NT2/D1 (cell line): ENCODE measurements around the gene ADO.

ENCODE experiments used
- YY1 ChIP-seq: IDR thresholded peaks from 2 replicates; pipeline ENCODE4 v1.6.1; 2011; ENCODE audit not compliant: insufficient read length, insufficient read depth
- ZNF274 ChIP-seq: IDR thresholded peaks from 2 replicates; pipeline ENCODE4 v1.6.1; 2011; ENCODE audit warnings: mild to moderate bottlenecking, low read depth, low read length

- TF ChIP-seq ZNF274 (no peak), YY1 (no peak)
Observed at GRCh38 chr10:62817766-62818425, 13.4 kb downstream of the ADO start.
